ENCODE measurements around the gene CYB5R4. TPM values are rescaled to one million over a fixed set of nuclear protein-coding genes. Genes with fewer than 3 reads are reported as not detected.
"Not testable (repeated sequence)": the region's sequence is repeated elsewhere in the genome, so short reads cannot be mapped to it uniquely, and the experiment has no call there.

Gene CYB5R4
- total RNA-seq, 2 experiments from 2014 or later: 29.2 to 30.8 TPM

DNA sequence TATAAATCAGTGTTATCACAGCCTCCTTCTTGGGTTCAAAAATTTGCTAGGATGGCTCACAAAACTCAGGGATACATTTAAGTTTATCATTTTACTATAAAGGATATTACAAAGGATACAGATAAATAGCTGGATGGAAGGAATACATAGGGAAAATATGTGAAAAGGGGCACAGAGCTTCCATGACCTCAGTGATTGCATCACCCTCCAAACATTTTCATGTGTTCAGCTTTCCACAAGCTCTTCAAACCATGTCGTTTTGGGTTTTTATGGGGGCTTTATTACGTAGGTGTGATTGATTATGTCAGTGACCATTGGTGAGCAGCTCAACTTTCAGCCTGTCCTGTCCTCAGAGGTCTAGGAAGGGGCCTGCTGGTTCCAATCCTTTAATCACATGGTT, 68.0 kb downstream of the CYB5R4 start:
- ATAC-seq (no peak), DNase-seq (no peak)
- no peaks in the 10 kb centered on the region for H3K9me3 Mint-ChIP-seq (ENCODE audit: insufficient read depth)
- peaks cover 19% of the 10 kb centered on the region for H3K36me3 Mint-ChIP-seq (ENCODE audit: low read depth)
- no peaks in the 10 kb centered on the region for H3K27me3 Mint-ChIP-seq (ENCODE audit: low read depth)
- CTCF ChIA-PET: interaction anchor here (1.0 kb wide), 1 partner anchor 14 kb away, joined by 3 read pairs; no protein-coding TSS in a partner anchor
- no peak overlapping the region for H3K27ac Mint-ChIP-seq
- no peaks in the 10 kb centered on the region for H3K4me1 Mint-ChIP-seq (ENCODE audit: low read depth)
- H3K4me3 Mint-ChIP-seq: no peak overlapping the region
- POLR2A ChIA-PET: no interaction called here

DNA sequence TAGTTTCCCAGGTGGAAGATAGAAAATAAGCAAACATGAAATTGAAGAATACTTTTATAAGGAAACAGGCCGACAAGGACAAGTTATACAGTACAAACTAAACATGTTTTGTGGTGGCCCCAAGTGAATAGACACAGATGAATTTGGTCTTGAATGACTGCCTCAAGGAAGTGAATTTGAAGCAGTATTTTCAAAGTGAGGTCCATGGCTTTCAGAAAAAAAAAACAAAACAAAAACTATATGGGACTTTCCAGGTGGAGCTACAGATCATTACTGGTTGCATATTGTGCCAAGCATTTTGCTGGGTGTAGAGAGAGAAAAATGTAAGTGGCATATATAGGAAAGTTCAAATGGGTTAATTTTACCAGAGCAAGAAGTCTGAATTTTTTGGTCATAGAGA, 68.8 kb downstream of the CYB5R4 start:
- CTCF ChIA-PET: no interaction called here
- ATAC-seq: no peak
- POLR2A ChIA-PET: no interaction called here
- H3K27me3 Mint-ChIP-seq (ENCODE audit: low read depth): no peaks in the 10 kb centered on the region
- H3K4me3 Mint-ChIP-seq: no peak overlapping the region
- H3K36me3 Mint-ChIP-seq (ENCODE audit: low read depth): peaks cover 19% of the 10 kb centered on the region
- DNase-seq: no peak
- H3K9me3 Mint-ChIP-seq (ENCODE audit: insufficient read depth): no peaks in the 10 kb centered on the region
- no peaks in the 10 kb centered on the region for H3K4me1 Mint-ChIP-seq (ENCODE audit: low read depth)
- H3K27ac Mint-ChIP-seq: no peak overlapping the region

DNA sequence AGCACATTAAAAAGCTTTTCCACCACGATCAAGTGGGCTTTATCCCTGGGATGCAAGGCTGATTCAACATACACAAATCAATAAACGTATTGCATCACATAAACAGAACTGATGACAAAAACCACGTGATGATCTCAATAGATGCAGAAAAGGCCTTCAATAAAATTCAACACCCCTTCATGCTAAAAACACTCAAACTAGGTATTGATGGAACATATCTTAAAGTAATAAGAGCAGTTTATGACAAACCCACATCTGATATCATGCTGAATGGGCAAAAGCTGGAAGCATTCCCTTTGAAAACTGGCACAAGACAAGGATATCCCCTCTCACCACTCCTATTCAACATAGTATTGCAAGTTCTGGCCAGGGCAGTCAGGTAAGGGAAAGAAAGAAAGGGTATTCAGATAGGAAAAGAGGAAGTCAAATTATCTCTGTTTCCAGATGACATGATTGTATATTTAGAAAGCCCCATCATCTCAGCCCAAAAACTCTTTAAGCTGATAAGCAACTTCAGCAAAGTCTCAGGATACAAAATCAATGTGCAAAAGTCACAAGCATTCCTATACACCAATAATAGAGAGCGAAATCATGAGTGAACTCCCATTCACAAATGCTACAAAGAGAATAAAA, 86.8 kb downstream of the CYB5R4 start:
- H3K36me3 Mint-ChIP-seq (ENCODE audit: low read depth): peaks cover 18% of the 10 kb centered on the region
- H3K9me3 Mint-ChIP-seq (ENCODE audit: insufficient read depth); H3K4me1 Mint-ChIP-seq (ENCODE audit: low read depth); DNase-seq; H3K4me3 Mint-ChIP-seq; CTCF ChIA-PET; H3K27me3 Mint-ChIP-seq (ENCODE audit: low read depth); POLR2A ChIA-PET; ATAC-seq; H3K27ac Mint-ChIP-seq: not testable (repeated sequence)

- H3K27me3 Mint-ChIP-seq (ENCODE audit: low read depth); DNase-seq; POLR2A ChIA-PET; ATAC-seq; H3K36me3 Mint-ChIP-seq (ENCODE audit: low read depth); H3K27ac Mint-ChIP-seq; CTCF ChIA-PET; H3K9me3 Mint-ChIP-seq (ENCODE audit: insufficient read depth); H3K4me1 Mint-ChIP-seq (ENCODE audit: low read depth); H3K4me3 Mint-ChIP-seq: not testable (repeated sequence)
These were observed 88.5 kb downstream of the CYB5R4 start for GRCh38 chr6:83947983-83948382.

- DNase-seq: no peak
- H3K27ac Mint-ChIP-seq: no peak overlapping the region
- H3K27me3 Mint-ChIP-seq (ENCODE audit: low read depth): no peaks in the 10 kb centered on the region
- no peak overlapping the region for H3K4me3 Mint-ChIP-seq
- peaks cover 3% of the 10 kb centered on the region for H3K36me3 Mint-ChIP-seq (ENCODE audit: low read depth)
- H3K4me1 Mint-ChIP-seq (ENCODE audit: low read depth): no peaks in the 10 kb centered on the region
- POLR2A ChIA-PET: no interaction called here
- peaks cover 4% of the 10 kb centered on the region for H3K9me3 Mint-ChIP-seq (ENCODE audit: insufficient read depth)
- CTCF ChIA-PET: no interaction called here
- ATAC-seq: no peak
These were observed 89.4 kb downstream of the CYB5R4 start for GRCh38 chr6:83948851-83949250.

DNA sequence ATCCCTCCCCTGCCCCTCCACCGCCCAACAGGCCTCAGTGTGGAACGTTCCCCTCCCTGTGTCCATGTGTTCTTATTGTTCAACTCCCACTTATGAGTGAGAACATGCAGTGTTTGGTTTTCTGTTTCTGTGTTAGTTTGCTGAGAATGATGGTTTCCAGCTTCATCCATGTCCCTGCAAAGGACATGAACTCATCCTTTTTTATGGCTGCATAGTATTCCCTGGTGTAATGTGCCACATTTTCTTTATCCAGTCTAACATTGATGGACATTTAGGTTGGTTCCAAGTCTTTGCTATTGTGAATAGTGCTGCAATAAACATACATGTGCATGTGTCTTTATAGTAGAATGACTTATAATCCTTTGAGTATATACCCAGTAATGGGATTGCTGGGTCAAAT, 91.9 kb downstream of the CYB5R4 start:
- H3K27ac Mint-ChIP-seq; DNase-seq; H3K4me3 Mint-ChIP-seq; H3K4me1 Mint-ChIP-seq (ENCODE audit: low read depth); H3K27me3 Mint-ChIP-seq (ENCODE audit: low read depth); ATAC-seq; POLR2A ChIA-PET; CTCF ChIA-PET; H3K9me3 Mint-ChIP-seq (ENCODE audit: insufficient read depth): not testable (repeated sequence)
- peaks cover 14% of the 10 kb centered on the region for H3K36me3 Mint-ChIP-seq (ENCODE audit: low read depth)

- Mint-ChIP-seq H3K36me3 (ENCODE audit: low read depth) (peaks cover 19% of the 10 kb centered on the region), H3K9me3 (ENCODE audit: insufficient read depth) (no peaks in the 10 kb centered on the region), H3K27ac (no peak overlapping the region), H3K4me3 (no peak overlapping the region), H3K27me3 (ENCODE audit: low read depth) (no peaks in the 10 kb centered on the region), H3K4me1 (ENCODE audit: low read depth) (no peaks in the 10 kb centered on the region)
- DNase-seq: no peak
- ChIA-PET POLR2A (no interaction called here), CTCF (no interaction called here)
- ATAC-seq: no peak
These were observed 93.3 kb downstream of the CYB5R4 start for GRCh38 chr6:83952830-83953229.

GRCh38 chr6:83954371-83954770, 94.9 kb downstream of the CYB5R4 start:
- DNase-seq (no peak), ATAC-seq (no peak)
- Mint-ChIP-seq H3K27me3 (ENCODE audit: low read depth) (no peaks in the 10 kb centered on the region), H3K9me3 (ENCODE audit: insufficient read depth) (no peaks in the 10 kb centered on the region), H3K4me1 (ENCODE audit: low read depth) (no peaks in the 10 kb centered on the region), H3K27ac (no peak overlapping the region), H3K4me3 (no peak overlapping the region), H3K36me3 (ENCODE audit: low read depth) (peaks cover 26% of the 10 kb centered on the region)
- ChIA-PET POLR2A (no interaction called here), CTCF (interaction anchor here (1.0 kb wide), 1 partner anchor 273 kb away, joined by 3 read pairs; the partner anchor contains the start of gene CEP162)

DNA sequence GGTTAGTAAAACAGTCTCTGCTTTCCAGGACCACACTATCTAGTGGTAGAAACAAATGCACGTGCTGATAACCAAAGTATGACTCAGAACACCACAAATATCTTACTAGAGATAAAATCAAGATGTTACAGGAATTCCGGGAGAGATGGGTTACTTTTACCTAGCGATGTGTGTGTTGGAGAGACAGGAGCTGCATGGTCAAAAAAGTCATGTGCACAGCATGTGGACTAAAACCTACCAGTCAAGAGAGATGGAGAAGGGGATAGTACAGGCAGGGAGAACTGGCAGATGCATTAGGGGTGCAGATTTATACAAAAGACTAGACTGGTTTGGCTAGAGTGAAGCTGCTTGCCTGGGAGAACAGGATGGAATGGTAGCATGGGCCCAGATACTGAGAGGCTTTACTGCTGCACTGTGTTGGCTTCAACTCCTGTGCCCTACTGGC, 98.8 kb downstream of the CYB5R4 start:
- Mint-ChIP-seq H3K36me3 (ENCODE audit: low read depth) (peaks cover 36% of the 10 kb centered on the region), H3K4me1 (ENCODE audit: low read depth) (no peaks in the 10 kb centered on the region), H3K27me3 (ENCODE audit: low read depth) (no peaks in the 10 kb centered on the region), H3K27ac (no peak overlapping the region), H3K9me3 (ENCODE audit: insufficient read depth) (no peaks in the 10 kb centered on the region), H3K4me3 (no peak overlapping the region)
- ATAC-seq: no peak
- POLR2A ChIA-PET: no interaction called here
- DNase-seq: no peak
- CTCF ChIA-PET: no interaction called here

DNA sequence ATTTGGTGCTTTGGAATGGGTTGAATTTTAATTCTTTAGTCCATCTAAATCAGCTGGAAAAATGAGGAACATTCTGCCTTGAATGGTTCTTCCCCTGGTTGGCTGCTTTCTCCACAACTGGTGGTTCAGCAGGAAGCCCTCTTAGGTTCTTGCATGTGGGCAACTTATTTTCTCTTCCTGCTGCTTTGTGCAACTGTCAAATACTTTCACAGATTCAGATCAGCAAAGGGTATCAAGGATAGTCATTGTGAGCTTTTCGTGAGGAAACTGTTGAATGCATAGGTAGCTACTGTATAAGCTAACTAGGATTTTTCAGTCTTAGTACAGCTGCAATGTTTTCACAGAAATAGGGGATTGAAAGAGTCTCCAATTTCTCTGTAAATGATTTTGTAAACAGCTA, 101.2 kb downstream of the CYB5R4 start:
- H3K4me1 Mint-ChIP-seq (ENCODE audit: low read depth): no peaks in the 10 kb centered on the region
- DNase-seq: no peak
- no peaks in the 10 kb centered on the region for H3K9me3 Mint-ChIP-seq (ENCODE audit: insufficient read depth)
- H3K4me3 Mint-ChIP-seq: no peak overlapping the region
- ChIA-PET POLR2A (no interaction called here), CTCF (no interaction called here)
- ATAC-seq: no peak
- no peaks in the 10 kb centered on the region for H3K27me3 Mint-ChIP-seq (ENCODE audit: low read depth)
- H3K27ac Mint-ChIP-seq: no peak overlapping the region
- H3K36me3 Mint-ChIP-seq (ENCODE audit: low read depth): peaks cover 49% of the 10 kb centered on the region

- Mint-ChIP-seq H3K27me3 (ENCODE audit: low read depth) (no peaks in the 10 kb centered on the region), H3K36me3 (ENCODE audit: low read depth) (peaks cover 41% of the 10 kb centered on the region), H3K9me3 (ENCODE audit: insufficient read depth) (no peaks in the 10 kb centered on the region), H3K4me3 (no peak overlapping the region), H3K4me1 (ENCODE audit: low read depth) (no peaks in the 10 kb centered on the region), H3K27ac (no peak overlapping the region)
- POLR2A ChIA-PET: no interaction called here
- CTCF ChIA-PET: no interaction called here
- ATAC-seq (no peak), DNase-seq (no peak)
These were observed 103.1 kb downstream of the CYB5R4 start for GRCh38 chr6:83962582-83962981.

GRCh38 chr6:83966539-83966938, 107.0 kb downstream of the CYB5R4 start:
- DNase-seq (no peak), ATAC-seq (no peak)
- H3K4me3 Mint-ChIP-seq: no peak overlapping the region
- H3K4me1 Mint-ChIP-seq (ENCODE audit: low read depth): no peaks in the 10 kb centered on the region
- peaks cover 28% of the 10 kb centered on the region for H3K36me3 Mint-ChIP-seq (ENCODE audit: low read depth)
- H3K9me3 Mint-ChIP-seq (ENCODE audit: insufficient read depth): peaks cover 4% of the 10 kb centered on the region
- ChIA-PET POLR2A (no interaction called here), CTCF (no interaction called here)
- no peaks in the 10 kb centered on the region for H3K27me3 Mint-ChIP-seq (ENCODE audit: low read depth)
- no peak overlapping the region for H3K27ac Mint-ChIP-seq

GRCh38 chr6:83970582-83970981, 111.1 kb downstream of the CYB5R4 start:
- Mint-ChIP-seq H3K9me3 (ENCODE audit: insufficient read depth) (peaks cover 14% of the 10 kb centered on the region), H3K4me1 (ENCODE audit: low read depth) (no peaks in the 10 kb centered on the region), H3K36me3 (ENCODE audit: low read depth) (peaks cover 3% of the 10 kb centered on the region), H3K4me3 (no peak overlapping the region), H3K27me3 (ENCODE audit: low read depth) (no peaks in the 10 kb centered on the region), H3K27ac (no peak overlapping the region)
- CTCF ChIA-PET: no interaction called here
- no peak for DNase-seq
- no peak for ATAC-seq
- POLR2A ChIA-PET: no interaction called here

All from activated CD8-positive, alpha-beta T cell treated with anti-CD3 and anti-CD28 coated beads, Interleukin-2, amount 10 ng/mL, durations not matched to agents 7 days and 5 days (primary cell).